Urothelium cell line (cell line): ENCODE data around the gene CMKLR1.

Source experiments
- DNase-seq: peaks from one replicate; pipeline ENCODE4 v3.0.0; 2011; ENCODE audit warnings: low spot score, mixed read lengths
- FAIRE-seq: peaks from 2 replicates; lab custom pipeline; 2011; peaks lifted over from hg19 to GRCh38; lab: Jason Lieb, UNC

The CMKLR1 gene

GRCh38 chr12:108270035-108270848 lies 68.9 kb downstream of the CMKLR1 start:
- no peak for FAIRE-seq
- no peak for DNase-seq

GRCh38 chr12:108269224-108269623 lies 69.9 kb downstream of the CMKLR1 start:
- FAIRE-seq: no peak
- no peak for DNase-seq

- FAIRE-seq (no peak), DNase-seq (no peak)
Observed at GRCh38 chr12:108268397-108268796, 70.7 kb downstream of the CMKLR1 start.

GRCh38 chr12:108267450-108267849 lies 71.7 kb downstream of the CMKLR1 start:
- no peak for DNase-seq
- no peak for FAIRE-seq

- DNase-seq: no peak
- FAIRE-seq: no peak
Observed at GRCh38 chr12:108266131-108266530, 73.0 kb downstream of the CMKLR1 start.

GRCh38 chr12:108265505-108265904 lies 73.6 kb downstream of the CMKLR1 start:
- no peak for FAIRE-seq

GRCh38 chr12:108260969-108261368 lies 78.1 kb downstream of the CMKLR1 start:
- FAIRE-seq (no peak), DNase-seq (no peak)

More at GRCh38 chr12:108265505-108265904, 73.6 kb downstream of the CMKLR1 start:
- no peak for DNase-seq

- no peak for DNase-seq
- FAIRE-seq: no peak
Observed at GRCh38 chr12:108260039-108260438, 79.1 kb downstream of the CMKLR1 start.

- no peak for FAIRE-seq
- DNase-seq: no peak
Observed at GRCh38 chr12:108257610-108258106, 81.5 kb downstream of the CMKLR1 start.

- no peak for FAIRE-seq
Observed at GRCh38 chr12:108257004-108257403, 82.1 kb downstream of the CMKLR1 start.

GRCh38 chr12:108255252-108255602 lies 83.9 kb downstream of the CMKLR1 start:
- no peak for DNase-seq
- FAIRE-seq: no peak

More at GRCh38 chr12:108257004-108257403, 82.1 kb downstream of the CMKLR1 start:
- DNase-seq: no peak

- FAIRE-seq (no peak), DNase-seq (no peak)
Observed at GRCh38 chr12:108254517-108255251, 84.4 kb downstream of the CMKLR1 start.

- DNase-seq (no peak), FAIRE-seq (no peak)
Observed at GRCh38 chr12:108254030-108254429, 85.1 kb downstream of the CMKLR1 start.

GRCh38 chr12:108253540-108253939 lies 85.6 kb downstream of the CMKLR1 start:
- FAIRE-seq: no peak
- DNase-seq: no peak

GRCh38 chr12:108252523-108252922 lies 86.6 kb downstream of the CMKLR1 start:
- DNase-seq: no peak
- FAIRE-seq: no peak

- DNase-seq (no peak), FAIRE-seq (no peak)
Observed at GRCh38 chr12:108248011-108248410, 91.1 kb downstream of the CMKLR1 start.

GRCh38 chr12:108247130-108247529 lies 92.0 kb downstream of the CMKLR1 start:
- FAIRE-seq: no peak
- DNase-seq: no peak

GRCh38 chr12:108241986-108242703 lies 97.0 kb downstream of the CMKLR1 start:
- FAIRE-seq: no peak

GRCh38 chr12:108240928-108241327 lies 98.2 kb downstream of the CMKLR1 start:
- no peak for DNase-seq
- FAIRE-seq: no peak

More at GRCh38 chr12:108241986-108242703, 97.0 kb downstream of the CMKLR1 start:
- peak; percentile 9 for DNase-seq

- no peak for DNase-seq
- FAIRE-seq: no peak
Observed at GRCh38 chr12:108240027-108240785, 98.9 kb downstream of the CMKLR1 start.
